NCI-H187 treated with DMSO at 0.1 percent for 48 hours (cell line): ENCODE measurements around the gene PAX2.

Source experiments
- DNase-seq: peaks from one replicate; lab custom pipeline; 2025; lab: John Stamatoyannopoulos, UW

PAX2 gene

GRCh38 chr10:100858747-100859483 is 113.5 kb downstream of the PAX2 start:
- no peak for DNase-seq

DNA sequence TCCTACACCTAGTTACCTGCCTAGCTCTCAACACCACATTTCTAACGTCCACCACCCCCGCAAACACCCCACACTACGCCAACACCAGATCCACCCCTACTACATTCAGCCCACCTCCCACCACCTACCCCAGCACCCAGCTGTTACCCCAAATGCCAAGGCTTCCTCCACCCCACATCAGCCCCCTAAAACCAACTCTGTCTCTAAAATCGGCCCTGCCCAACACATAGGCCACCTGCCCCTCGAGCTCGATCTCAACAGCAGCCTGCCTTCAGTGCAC is 114.0 kb downstream of the PAX2 start:
- no peak for DNase-seq

GRCh38 chr10:100863433-100863832 is 118.1 kb downstream of the PAX2 start:
- DNase-seq: no peak

- DNase-seq: no peak
Measured at GRCh38 chr10:100864036-100864885, 118.9 kb downstream of the PAX2 start.

DNA sequence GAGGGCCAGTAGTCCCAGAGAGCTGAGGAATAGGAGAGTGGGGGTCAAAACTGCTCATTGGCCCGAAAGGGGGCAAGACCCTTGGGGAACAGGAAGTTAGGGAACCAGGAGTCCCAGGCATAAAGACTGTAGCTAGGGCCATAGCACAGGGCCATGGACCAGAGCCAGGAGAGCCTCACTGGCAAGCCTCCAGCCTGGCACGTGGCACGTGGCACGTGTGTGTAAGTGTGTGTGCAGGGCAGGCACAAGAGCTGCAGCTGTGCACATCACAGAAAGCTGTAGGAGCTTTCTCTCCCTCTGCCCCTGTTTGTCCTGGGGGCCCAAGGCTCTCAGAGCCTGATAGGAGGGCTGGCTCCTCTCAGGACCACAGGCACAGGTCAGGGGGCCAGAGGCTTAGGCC is 119.6 kb downstream of the PAX2 start:
- DNase-seq: no peak

- DNase-seq: no peak
Measured at GRCh38 chr10:100866010-100866409, 120.6 kb downstream of the PAX2 start.

DNA sequence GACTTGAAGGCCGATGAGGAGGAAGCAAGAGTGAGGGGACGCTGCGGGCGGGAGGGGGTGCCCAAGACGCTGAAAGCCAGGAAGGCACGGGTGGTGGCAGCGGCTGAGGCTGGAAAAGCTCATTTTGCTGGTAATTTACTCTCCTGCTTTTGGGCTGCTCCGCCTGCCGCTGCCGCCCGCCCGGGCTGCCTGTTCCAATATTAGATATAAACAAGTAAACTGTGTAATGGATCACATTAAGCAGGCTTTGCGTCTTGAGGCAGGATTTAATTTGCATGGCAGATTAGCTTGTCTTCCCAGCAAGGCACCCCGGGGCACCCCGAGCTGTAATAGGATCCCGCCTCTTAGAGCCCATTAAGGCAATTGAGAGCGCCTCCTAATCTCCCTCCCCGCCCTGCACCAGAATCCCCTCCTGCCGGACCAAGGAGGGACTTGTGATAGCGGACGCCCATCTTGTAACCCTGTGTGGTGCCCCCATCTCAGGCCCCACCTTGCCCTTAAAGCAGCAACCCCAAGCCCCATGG is 121.3 kb downstream of the PAX2 start:
- no peak for DNase-seq

GRCh38 chr10:100867261-100867963 is 122.0 kb downstream of the PAX2 start:
- no peak for DNase-seq

- DNase-seq: no peak
Measured at GRCh38 chr10:100868382-100868781, 123.0 kb downstream of the PAX2 start.

DNA sequence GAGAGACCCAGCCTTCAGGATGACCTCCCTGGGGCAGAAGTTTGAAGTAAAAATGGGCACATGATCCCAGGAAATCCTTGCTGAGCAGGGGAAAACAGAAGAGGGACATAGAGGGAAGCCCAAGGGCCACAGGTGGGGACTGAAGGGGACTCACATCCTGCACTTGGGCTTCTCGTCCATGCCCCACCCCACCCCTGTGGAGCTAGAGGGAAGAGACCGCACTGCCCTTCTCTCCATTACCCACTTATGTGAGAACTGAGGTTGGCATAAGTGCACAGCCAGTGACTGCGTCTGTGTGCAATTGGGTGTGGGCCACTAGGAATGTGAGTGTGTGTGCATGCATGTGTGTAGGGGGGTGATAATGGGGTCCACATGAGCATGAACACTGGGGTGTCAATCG is 124.0 kb downstream of the PAX2 start:
- no peak for DNase-seq

DNA sequence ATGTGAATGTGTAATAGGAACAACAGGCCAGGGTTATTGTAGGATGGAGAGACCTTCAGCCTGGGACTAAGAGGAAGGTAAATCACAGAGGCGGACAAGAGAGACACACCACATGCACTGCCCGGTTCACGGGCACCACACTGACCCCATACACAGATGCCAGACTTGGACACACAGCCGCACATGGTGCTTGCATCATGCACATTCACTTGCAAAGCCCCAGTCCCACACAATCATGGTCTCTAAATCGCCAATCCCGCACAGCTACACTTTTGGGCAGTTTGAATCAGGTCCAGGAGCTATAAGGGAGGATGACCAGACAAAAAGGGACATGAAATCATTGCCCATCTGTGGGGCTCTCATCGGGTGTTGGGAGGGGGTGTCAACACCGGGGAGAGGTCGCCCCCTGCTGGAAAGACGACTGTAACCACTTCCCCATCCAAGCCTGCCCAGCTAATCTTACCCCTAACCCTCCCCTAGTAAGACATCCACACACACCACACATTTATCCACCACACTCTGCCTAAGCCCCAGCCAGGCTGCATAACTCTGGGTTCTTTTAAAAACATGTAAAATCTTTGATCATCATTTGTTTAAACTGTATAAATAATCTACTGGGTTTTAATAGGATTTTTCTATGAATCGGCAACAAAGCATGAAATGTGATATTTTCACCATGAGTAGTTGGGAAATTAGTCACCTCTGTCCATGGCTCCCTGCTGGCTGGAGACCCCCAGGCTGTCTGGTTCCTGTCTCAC is 126.8 kb downstream of the PAX2 start:
- DNase-seq: no peak

DNA sequence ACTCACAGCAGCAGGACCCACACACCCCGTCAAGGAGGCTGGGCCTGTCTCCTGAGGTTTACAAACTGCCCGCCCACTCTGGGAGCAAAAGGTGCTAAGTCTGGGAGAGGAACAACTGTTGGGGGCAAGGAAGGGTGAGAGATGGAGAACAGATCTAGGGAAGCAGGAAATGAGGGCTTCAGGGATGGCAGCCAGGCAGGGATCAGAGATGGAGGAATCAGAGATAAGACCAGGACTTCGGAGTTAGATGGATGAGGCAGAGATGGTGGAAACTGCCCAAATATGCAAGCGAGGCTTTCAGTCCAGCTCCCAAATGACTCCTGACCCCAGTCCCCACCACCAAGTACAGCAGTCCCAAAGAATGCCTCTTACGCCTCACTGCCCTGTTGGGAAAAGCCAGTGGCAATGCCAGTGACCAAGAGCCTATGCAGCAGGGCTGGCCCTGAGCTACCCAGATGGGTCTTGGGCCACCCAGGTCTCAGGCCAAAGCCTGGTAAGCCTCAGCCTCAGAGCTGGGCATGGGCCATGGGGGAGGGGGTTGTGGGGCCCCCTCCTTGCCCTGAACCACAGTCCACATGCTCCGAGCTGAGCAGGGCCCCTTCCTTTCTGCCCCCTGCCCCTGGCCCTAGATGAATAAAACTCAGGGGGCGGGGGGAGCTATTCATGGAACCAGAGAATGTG is 127.9 kb downstream of the PAX2 start:
- no peak for DNase-seq

DNA sequence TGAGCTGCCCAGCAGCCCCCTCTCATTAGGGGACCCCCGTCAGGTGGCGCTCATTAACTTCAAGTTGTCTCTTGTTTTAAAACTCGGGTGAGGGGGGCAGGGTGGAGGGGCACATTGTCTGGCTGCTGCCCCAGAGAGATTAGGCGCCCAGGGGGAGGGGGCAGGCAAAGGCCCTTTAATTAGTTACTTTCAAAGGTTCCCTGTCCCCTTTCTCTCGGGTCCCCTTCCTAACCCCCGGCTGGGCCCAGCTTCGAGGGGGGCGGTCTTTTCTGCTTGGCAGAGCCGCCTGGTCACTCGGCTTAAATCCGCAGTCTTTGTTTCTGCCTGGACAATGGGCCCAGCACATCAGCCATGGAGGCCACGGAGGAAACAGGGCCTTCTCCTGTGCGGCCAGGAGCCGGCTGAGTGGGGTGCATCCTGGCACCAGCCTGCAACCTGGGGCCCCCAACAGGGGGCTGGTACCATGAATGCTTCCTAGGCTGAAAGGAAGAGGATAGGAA is 128.5 kb downstream of the PAX2 start:
- DNase-seq: no peak

DNA sequence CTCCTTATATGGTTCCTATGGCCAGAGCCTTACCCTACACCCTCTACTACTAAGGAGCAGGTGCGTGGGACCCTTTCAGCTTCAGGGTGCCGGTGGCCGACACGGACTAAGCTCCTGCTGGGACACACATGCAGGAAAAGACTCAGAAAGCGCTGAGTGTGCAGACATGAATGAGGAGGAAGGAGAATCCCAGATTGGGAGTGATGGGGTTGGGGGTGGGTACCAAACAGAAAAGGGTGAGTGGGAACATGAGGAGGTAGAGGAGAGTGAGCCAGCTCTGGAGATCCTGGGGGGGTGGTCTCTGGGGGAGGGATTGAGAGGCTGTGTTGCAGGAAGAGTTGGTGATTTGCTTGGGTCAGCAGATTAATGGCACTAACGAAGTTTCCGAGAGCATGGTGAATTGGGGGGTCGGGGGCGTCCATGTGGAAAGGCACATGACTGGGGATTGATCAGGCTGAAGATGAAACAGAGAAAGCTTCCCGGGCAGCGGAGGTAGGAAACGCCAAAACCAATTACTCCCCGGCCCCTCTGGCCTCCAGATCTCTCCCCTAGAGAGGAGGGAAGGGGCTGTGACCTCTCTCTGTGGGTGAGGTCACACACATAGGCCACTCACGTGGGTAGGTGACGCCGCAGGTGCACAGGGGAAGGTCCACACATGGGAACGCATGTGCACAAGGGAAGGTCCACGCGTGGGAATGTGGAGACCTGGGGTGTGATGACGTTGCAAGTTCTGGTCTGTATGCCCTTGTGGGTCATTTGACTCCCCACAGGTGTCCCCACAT is 129.5 kb downstream of the PAX2 start:
- no peak for DNase-seq

- no peak for DNase-seq
Measured at GRCh38 chr10:100875484-100876166, 130.2 kb downstream of the PAX2 start.

DNA sequence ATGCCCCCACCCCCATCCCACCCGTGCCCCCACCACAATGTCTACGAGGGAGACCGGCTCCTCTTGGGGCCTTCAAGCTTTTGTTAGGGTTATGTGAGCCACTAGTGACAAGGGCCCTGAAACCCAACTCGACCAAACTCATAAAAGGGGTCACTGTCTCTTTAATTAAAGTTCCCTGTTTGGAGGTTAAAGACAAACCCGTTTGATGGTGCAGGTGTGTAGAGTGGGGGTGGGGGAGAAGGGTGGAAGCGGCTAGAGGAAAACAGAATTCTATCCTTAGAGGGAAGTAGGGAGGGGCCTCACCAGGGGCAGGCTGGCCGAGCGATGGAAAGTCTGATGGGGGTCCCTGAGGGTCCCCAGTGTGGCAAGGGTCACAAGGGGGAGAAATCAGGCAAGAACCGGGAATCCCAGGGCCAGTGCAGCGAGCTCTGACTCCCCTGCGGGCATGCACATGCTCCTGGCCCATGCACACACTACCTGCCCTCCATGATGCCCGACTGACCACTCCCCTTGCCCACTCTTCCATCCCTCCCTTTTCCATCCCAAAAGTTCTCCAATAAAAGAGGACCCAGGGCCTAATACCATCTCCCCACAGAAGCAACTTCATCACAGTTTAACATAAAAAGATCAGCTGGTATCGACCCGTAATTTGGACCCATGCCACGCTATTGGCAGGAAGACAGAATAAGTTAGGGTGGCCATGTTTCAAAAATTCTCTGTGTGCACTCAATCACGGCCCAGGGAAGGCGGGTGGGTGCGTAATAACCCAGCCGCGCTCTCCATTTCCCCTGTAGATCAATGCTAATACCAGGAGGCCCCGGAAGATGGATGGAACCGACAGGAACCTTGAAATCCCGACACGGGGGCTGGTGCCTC is 131.4 kb downstream of the PAX2 start:
- DNase-seq: no peak

- DNase-seq: no peak
Measured at GRCh38 chr10:100877461-100877850, 132.1 kb downstream of the PAX2 start.

GRCh38 chr10:100878291-100878910 is 133.0 kb downstream of the PAX2 start:
- DNase-seq: no peak
